GM21381 (cell line): ENCODE results near the gene TMTC3.
A peak's percentile ranks its signal among the peaks of the same experiment; 100 is the strongest.
"Not testable (repeated sequence)": the region's sequence is repeated elsewhere in the genome, so short reads cannot be mapped to it uniquely, and the experiment has no call there.

Experiments
- ATAC-seq: cut with Tn5 transposase; IDR thresholded peaks from one replicate; pipeline ENCODE4 v1.9.1; 2021; ENCODE audit warnings: mild to moderate bottlenecking, moderate library complexity; ENCODE audit not compliant: unreplicated experiment

The TMTC3 gene

GRCh38 chr12:88163371-88163770, 21.3 kb downstream of the TMTC3 start:
- ATAC-seq, result no peak

- ATAC-seq, result no peak
Measured at GRCh38 chr12:88166179-88166578, 24.1 kb downstream of the TMTC3 start.

- ATAC-seq, result no peak
Measured at GRCh38 chr12:88167384-88167783, 25.3 kb downstream of the TMTC3 start.

GRCh38 chr12:88172844-88173407, 30.8 kb downstream of the TMTC3 start:
- ATAC-seq, result no peak

- no peak for ATAC-seq
Measured at GRCh38 chr12:88175544-88175943, 33.4 kb downstream of the TMTC3 start.

- ATAC-seq, result no peak
Measured at GRCh38 chr12:88179436-88180014, 37.4 kb downstream of the TMTC3 start.

- no peak for ATAC-seq
Measured at GRCh38 chr12:88181881-88182280, 39.8 kb downstream of the TMTC3 start.

- ATAC-seq, result no peak
Measured at GRCh38 chr12:88182416-88182815, 40.3 kb downstream of the TMTC3 start.

GRCh38 chr12:88184196-88184595, 42.1 kb downstream of the TMTC3 start:
- no peak for ATAC-seq

- ATAC-seq, result no peak
Measured at GRCh38 chr12:88185279-88185678, 43.2 kb downstream of the TMTC3 start.

- peak; percentile 86 for ATAC-seq
Measured at GRCh38 chr12:88185988-88186387, 43.9 kb downstream of the TMTC3 start.

GRCh38 chr12:88187571-88187970, 45.5 kb downstream of the TMTC3 start:
- no peak for ATAC-seq

GRCh38 chr12:88188180-88188579, 46.1 kb downstream of the TMTC3 start:
- ATAC-seq, result no peak

- no peak for ATAC-seq
Measured at GRCh38 chr12:88192426-88192825, 50.3 kb downstream of the TMTC3 start.

GRCh38 chr12:88194868-88195267, 52.8 kb downstream of the TMTC3 start:
- ATAC-seq, result no peak

- no peak for ATAC-seq
Measured at GRCh38 chr12:88200029-88200428, 57.9 kb downstream of the TMTC3 start.

GRCh38 chr12:88202500-88202899, 60.4 kb downstream of the TMTC3 start:
- no peak for ATAC-seq

- no peak for ATAC-seq
Measured at GRCh38 chr12:88206601-88207000, 64.5 kb downstream of the TMTC3 start.

- no peak for ATAC-seq
Measured at GRCh38 chr12:88207921-88208620, 66.0 kb downstream of the TMTC3 start.

GRCh38 chr12:88208661-88209060, 66.6 kb downstream of the TMTC3 start:
- ATAC-seq, result no peak

GRCh38 chr12:88210311-88210710, 68.2 kb downstream of the TMTC3 start:
- not testable (repeated sequence) for ATAC-seq

- ATAC-seq, result no peak
Measured at GRCh38 chr12:88218293-88218692, 76.2 kb downstream of the TMTC3 start.
